ENCODE data around the gene CRKL.

DNA sequence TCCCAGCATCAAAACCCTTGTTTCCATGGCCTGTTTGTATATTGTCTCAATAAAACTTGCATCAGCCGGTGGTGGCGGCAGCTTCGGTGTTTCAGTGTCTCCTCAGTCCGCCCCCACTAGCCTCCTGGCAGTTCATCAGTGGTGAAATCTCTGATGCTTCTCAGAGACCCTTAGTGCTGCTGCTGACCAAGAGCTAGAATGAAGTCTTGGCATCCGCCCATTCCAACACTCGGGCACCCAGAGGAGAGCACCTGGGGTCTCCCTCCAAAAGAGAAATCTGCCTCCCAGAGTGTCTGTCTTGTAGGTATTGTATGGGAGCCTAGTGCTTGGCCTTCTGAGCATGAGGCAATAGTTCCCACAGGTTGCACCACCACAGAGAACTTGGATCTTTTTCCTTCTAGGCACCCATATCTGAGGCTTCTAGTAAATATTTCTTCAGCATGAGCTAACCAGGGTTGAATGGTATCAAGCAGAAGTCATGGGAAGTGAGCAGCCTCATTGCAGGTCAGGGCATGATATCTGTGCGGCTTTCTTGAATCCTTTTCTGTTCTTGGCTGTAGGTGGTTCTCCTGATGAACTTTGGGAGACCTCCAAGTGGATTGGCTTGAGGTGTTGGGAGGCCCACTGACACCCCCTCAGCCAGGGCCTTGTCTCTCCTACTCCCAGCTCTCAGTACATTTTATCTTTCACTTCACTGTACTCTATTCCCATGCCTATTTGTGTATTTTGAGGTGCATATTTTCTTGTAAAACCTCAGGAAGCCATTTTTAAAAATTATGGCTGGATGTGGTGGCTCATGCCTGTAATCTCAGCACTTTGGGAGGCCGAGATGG is 36.7 kb downstream of the CRKL start:
- no peak for TF ChIP-seq SMC3 (IDR thresholded peaks at IDR 0.05; ENCODE audit: low read depth, low read length)
- no peak for TF ChIP-seq POLR2A (IDR thresholded peaks at IDR 0.05; ENCODE audit: low read depth, low read length)
- TF ChIP-seq, protein P1, sequence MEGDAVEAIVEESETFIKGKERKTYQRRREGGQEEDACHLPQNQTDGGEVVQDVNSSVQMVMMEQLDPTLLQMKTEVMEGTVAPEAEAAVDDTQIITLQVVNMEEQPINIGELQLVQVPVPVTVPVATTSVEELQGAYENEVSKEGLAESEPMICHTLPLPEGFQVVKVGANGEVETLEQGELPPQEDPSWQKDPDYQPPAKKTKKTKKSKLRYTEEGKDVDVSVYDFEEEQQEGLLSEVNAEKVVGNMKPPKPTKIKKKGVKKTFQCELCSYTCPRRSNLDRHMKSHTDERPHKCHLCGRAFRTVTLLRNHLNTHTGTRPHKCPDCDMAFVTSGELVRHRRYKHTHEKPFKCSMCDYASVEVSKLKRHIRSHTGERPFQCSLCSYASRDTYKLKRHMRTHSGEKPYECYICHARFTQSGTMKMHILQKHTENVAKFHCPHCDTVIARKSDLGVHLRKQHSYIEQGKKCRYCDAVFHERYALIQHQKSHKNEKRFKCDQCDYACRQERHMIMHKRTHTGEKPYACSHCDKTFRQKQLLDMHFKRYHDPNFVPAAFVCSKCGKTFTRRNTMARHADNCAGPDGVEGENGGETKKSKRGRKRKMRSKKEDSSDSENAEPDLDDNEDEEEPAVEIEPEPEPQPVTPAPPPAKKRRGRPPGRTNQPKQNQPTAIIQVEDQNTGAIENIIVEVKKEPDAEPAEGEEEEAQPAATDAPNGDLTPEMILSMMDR (conservative IDR thresholded peaks at IDR 0.05; ENCODE audit: low read depth, low read length), result no peak

All from IMR-90 (cell line).